B cell (primary cell): ENCODE results near the gene GRIN3A. TPM values are rescaled to one million over a fixed set of nuclear protein-coding genes. Genes with fewer than 3 reads are reported as not detected.
A peak's percentile ranks its signal among the peaks of the same experiment; 100 is the strongest.

Experiments
- ATAC-seq: fragments of 200-7000 bp; cut with Tn5 transposase; one replicate; pipeline ENCODE4 v1.10.0; 2021; ENCODE audit warnings: low read depth, mild to moderate bottlenecking, moderate number of reproducible peaks, moderate library complexity
- CTCF ChIA-PET: fragments of 350-600 bp; sonication (Branson Sonifier 250); formaldehyde crosslinking; loops from one replicate; lab custom pipeline; 2021; ENCODE audit warnings: antibody characterized with exemption, inconsistent platforms; lab: Charles Lee
- POLR2A ChIA-PET: fragments of 350-600 bp; sonication (Branson Sonifier 250); formaldehyde crosslinking; loops from one replicate; lab custom pipeline; 2021; ENCODE audit warnings: antibody characterized with exemption; lab: Charles Lee
- DNase-seq: peaks from one replicate; pipeline ENCODE4 v3.0.0; 2013
- H2AFZ ChIP-seq: 2 replicates; pipeline ENCODE4 v1.6.1; 2012; ENCODE audit warnings: mild to moderate bottlenecking, low read depth, low read length; ENCODE audit not compliant: insufficient read depth, poor library complexity, severe bottlenecking
- H3K27ac ChIP-seq, 2 donors: 1 replicate in 1 of 2; 2 replicates in 1 of 2; pipeline ENCODE4 v1.5.1; 2012 to 2013; ENCODE audit warnings: low read length in 2 of 2, mild to moderate bottlenecking in 2 of 2, moderate library complexity in 1 of 2
- H3K27me3 ChIP-seq, 4 experiments: fragments of 200-600 bp in 1 of 4; sonication (generic) in 1 of 4; replicated peaks in 1 of 4; 1 replicate in 2 of 4; 2 replicates in 2 of 4; pipeline versions ENCODE4 v1.6.1 to v1.7.0; 2013 to 2016; ENCODE audit warnings: low read length in 3 of 4, mild to moderate bottlenecking in 2 of 4, mixed read lengths in 1 of 4, moderate library complexity in 1 of 4; ENCODE audit not compliant: insufficient read depth in 4 of 4, control insufficient read depth in 3 of 4; ENCODE audit errors: control extremely low read depth in 1 of 4
- H3K36me3 ChIP-seq, 2 experiments: replicated peaks in 1 of 2; 1 replicate in 1 of 2; 2 replicates in 1 of 2; pipeline versions ENCODE4 v1.6.1 to v1.7.1; 2013; ENCODE audit warnings: low read length in 1 of 2; ENCODE audit not compliant: insufficient read depth in 2 of 2, control insufficient read depth in 1 of 2; ENCODE audit errors: control extremely low read depth in 1 of 2, extremely low read depth in 1 of 2
- H3K4me1 ChIP-seq, 2 donors: fragments of 200-600 bp in 1 of 2; sonication (generic) in 1 of 2; 1 replicate in 1 of 2; 2 replicates in 1 of 2; pipeline versions ENCODE4 v1.5.1 to v1.6.1; 2013 to 2017; ENCODE audit warnings: low read length in 2 of 2; ENCODE audit not compliant: control insufficient read depth in 2 of 2, insufficient read depth in 2 of 2
- H3K4me2 ChIP-seq: replicated peaks from 2 replicates; pipeline ENCODE3; 2012; ENCODE audit warnings: mild to moderate bottlenecking, low read depth, low read length; ENCODE audit not compliant: poor library complexity, severe bottlenecking
- H3K4me3 ChIP-seq, 5 experiments: fragments of 200-600 bp in 1 of 5; sonication (generic) in 1 of 5; 1 replicate in 3 of 5; 2 replicates in 2 of 5; pipeline versions ENCODE4 v1.5.1 to v1.7.0; 2011 to 2016; ENCODE audit warnings: low read length in 4 of 5, mild to moderate bottlenecking in 4 of 5, low read depth in 2 of 5, control low read depth in 1 of 5, moderate library complexity in 1 of 5; ENCODE audit not compliant: insufficient read depth in 1 of 5; ENCODE audit errors: control extremely low read depth in 1 of 5, extremely low read depth in 1 of 5
- H3K79me2 ChIP-seq: fragments of 200-600 bp; sonication (generic); one replicate; pipeline ENCODE4 v1.6.0; 2016; ENCODE audit warnings: low read length; ENCODE audit not compliant: control insufficient read depth, insufficient read depth
- H3K9ac ChIP-seq: fragments of 200-600 bp; sonication (generic); 2 replicates; pipeline ENCODE4 v1.6.1; 2017; ENCODE audit warnings: mild to moderate bottlenecking, low read length, moderate library complexity
- H3K9me3 ChIP-seq, 3 donors: one replicate each; pipeline versions ENCODE4 v1.6.1 to v1.7.1; 2013; ENCODE audit warnings: low read length in 2 of 3; ENCODE audit not compliant: control insufficient read depth in 2 of 3, insufficient read depth in 1 of 3; ENCODE audit errors: control extremely low read depth in 1 of 3
- H4K20me1 ChIP-seq: 2 replicates; pipeline ENCODE4 v1.6.0; 2012; ENCODE audit warnings: mild to moderate bottlenecking, low read length; ENCODE audit not compliant: insufficient read depth, control insufficient read depth, poor library complexity, severe bottlenecking
- H3K27ac Mint-ChIP-seq: one replicate; pipeline ENCODE4 v1.8.0; 2021; ENCODE audit warnings: mixed read lengths
- H3K27me3 Mint-ChIP-seq: one replicate; pipeline ENCODE4 v1.8.0; 2021; ENCODE audit warnings: mixed read lengths
- H3K4me1 Mint-ChIP-seq: one replicate; pipeline ENCODE4 v1.8.0; 2021; ENCODE audit warnings: mixed read lengths
- H3K4me3 Mint-ChIP-seq: one replicate; pipeline ENCODE4 v1.8.0; 2021; ENCODE audit warnings: mixed read lengths
- H3K9me3 Mint-ChIP-seq: one replicate; pipeline ENCODE4 v1.8.0; 2022; ENCODE audit warnings: mixed read lengths; ENCODE audit not compliant: insufficient read depth
- CTCF ChIP-seq: fragments of 200-600 bp; IDR thresholded peaks from one replicate; pipeline ENCODE4 v1.8.0; 2022; ENCODE audit warnings: antibody characterized with exemption, mild to moderate bottlenecking
- EZH2 ChIP-seq: IDR thresholded peaks from 2 replicates; pipeline ENCODE4 v1.6.1; 2012; ENCODE audit warnings: borderline replicate concordance, low read depth, mild to moderate bottlenecking, moderate library complexity, low read length; ENCODE audit not compliant: insufficient read depth, poor library complexity, severe bottlenecking
- WGBS: methylation state at CpG from one replicate; pipeline ENCODE4 v1.1.5; 2013; ENCODE audit warnings: missing lambda C conversion rate; ENCODE audit not compliant: insufficient coverage; 5-methylcytosine and 5-hydroxymethylcytosine counted together
- intact Hi-C: fragments of 100-400 bp; cut with micrococcal nuclease; formaldehyde crosslinking; loops from one replicate; pipeline ENCODE4 v1.10.0; 2022
- polyA plus RNA-seq: library from polyadenylated mRNA; depleted of rRNA; stranded (reverse); fragments of >200 nt; gene quantifications from 2 replicates; pipeline ENCODE4 v1.2.3, GENCODE V29; 2012
- total RNA-seq, 2 donors: library from RNA; stranded (reverse); fragments of 120-200 nt in 1 of 2; gene quantifications; 1 replicate in 1 of 2; 2 replicates in 1 of 2; pipeline versions ENCODE4 v1.2.3 to v1.2.4, GENCODE V29; 2013 to 2022

Gene GRIN3A
- total and polyA plus RNA-seq, 2 donors (not counting 1 experiment from before 2014, with no cell fraction given): not detected

GRCh38 chr9:101533334-101534204 lies 204.9 kb downstream of the GRIN3A start, which contains the start of gene RNF20:
Gene RNF20 (plus strand): TSS chr9:101533853. CDS start chr9:101535424, 1,571 bp downstream.
- Histone ChIP-seq H3K4me2 (peak within 1 kb of the TSS; percentile 92), H3K27me3 (peaks cover 0 to 3% (median 1%) of the 10 kb centered on the region in 4 experiments), H2AFZ (peak within 1 kb of the TSS; percentile 99), H4K20me1 (peaks cover 22% of the 10 kb centered on the region), H3K4me1 (peaks cover 12 to 18% of the 10 kb centered on the region in 2 donors), H3K4me3 (peak within 1 kb of the TSS; percentile 88 to 98 (median 91)), H3K36me3 (peaks cover 4 to 29% of the 10 kb centered on the region in 2 experiments), H3K27ac (peak within 1 kb of the TSS; percentile 96 to 99), H3K79me2 (peaks cover 48% of the 10 kb centered on the region), H3K9ac (peak within 1 kb of the TSS; percentile 97), H3K9me3 (no peaks in the 10 kb centered on the region)
- Mint-ChIP-seq H3K4me1 (peaks cover 22% of the 10 kb centered on the region), H3K4me3 (peak within 1 kb of the TSS; percentile 94), H3K9me3 (no peaks in the 10 kb centered on the region), H3K27me3 (no peaks in the 10 kb centered on the region), H3K27ac (peak within 1 kb of the TSS; percentile 97)
- ChIA-PET POLR2A (interaction anchor here (0.6 kb wide), 1 partner anchor 63 kb away, joined by 3 read pairs; no protein-coding TSS in a partner anchor), CTCF (interaction anchor here (1.7 to 2.8 kb wide), 3 partner anchors 75 to 135 kb away, joined by 5 to 13 read pairs (median 12); partner anchors contain the start of genes MRPL50 and ZNF189)
- TF ChIP-seq CTCF: no peak
- TF ChIP-seq EZH2: no peak
- peak; percentile 100 for DNase-seq
- intact Hi-C loops: loop anchor here (1.0 to 5.0 kb wide), 2 partner anchors 135 to 1181 kb away; partner anchors contain the start of genes MRPL50, TEX10 and ZNF189
- WGBS: under 1% methylated on average over 44 of the region's 45 CpGs
- ATAC-seq: peak; percentile 89
